Calu3 (cell line): ENCODE data around the gene TIE1. TPM values are rescaled to one million over a fixed set of nuclear protein-coding genes. Genes with fewer than 3 reads are reported as not detected.

ENCODE experiments used
- BruUV-seq: library from RNA; stranded (reverse); fragments of 400-500 nt; replicated peaks from 2 replicates; lab custom pipeline; 2021; lab: Mats Ljungman, UMichigan
- CTCF ChIA-PET: fragments of 300-600 bp; sonication (Branson Sonifier 250); formaldehyde crosslinking; loops from one replicate; lab custom pipeline; 2022; ENCODE audit warnings: antibody characterized with exemption; lab: Charles Lee
- DNase-seq: peaks from one replicate; pipeline ENCODE4 v3.0.0; 2022
- H3K27ac Mint-ChIP-seq: one replicate; pipeline ENCODE4 v1.8.0; 2022; ENCODE audit warnings: mixed read lengths; ENCODE audit not compliant: unreplicated experiment
- H3K27me3 Mint-ChIP-seq: one replicate; pipeline ENCODE4 v1.8.0; 2022; ENCODE audit warnings: mixed read lengths; ENCODE audit not compliant: unreplicated experiment
- H3K36me3 Mint-ChIP-seq: one replicate; pipeline ENCODE4 v1.8.0; 2022; ENCODE audit warnings: mild to moderate bottlenecking, moderate library complexity, mixed read lengths; ENCODE audit not compliant: insufficient read depth, unreplicated experiment
- H3K4me1 Mint-ChIP-seq: one replicate; pipeline ENCODE4 v1.8.0; 2022; ENCODE audit warnings: mild to moderate bottlenecking, low read depth, mixed read lengths; ENCODE audit not compliant: unreplicated experiment
- H3K4me3 Mint-ChIP-seq: one replicate; pipeline ENCODE4 v1.8.0; 2022; ENCODE audit warnings: mild to moderate bottlenecking, low read depth, moderate library complexity, mixed read lengths; ENCODE audit not compliant: unreplicated experiment
- H3K9me3 Mint-ChIP-seq: one replicate; pipeline ENCODE4 v1.8.0; 2022; ENCODE audit warnings: low read depth, mixed read lengths; ENCODE audit not compliant: unreplicated experiment
- CTCF ChIP-seq: fragments of 200-600 bp; IDR thresholded peaks from one replicate; pipeline ENCODE4 v1.8.0; 2022; ENCODE audit warnings: antibody characterized with exemption; ENCODE audit not compliant: unreplicated experiment
- intact Hi-C: fragments of 100-400 bp; cut with micrococcal nuclease; formaldehyde crosslinking; loops from one replicate; pipeline ENCODE4 v1.10.0; 2022; ENCODE audit not compliant: unreplicated experiment
- total RNA-seq: library from RNA; stranded (reverse); gene quantifications from 2 replicates; pipeline ENCODE4 v1.2.3, GENCODE V29; 2022

Gene TIE1
- total RNA-seq, 1 experiment from 2014 or later = not detected

- Mint-ChIP-seq H3K4me1 (no peaks in the 10 kb centered on the region), H3K36me3 (peaks cover 32% of the 10 kb centered on the region), H3K9me3 (no peaks in the 10 kb centered on the region), H3K27ac (no peak overlapping the region), H3K27me3 (no peaks in the 10 kb centered on the region), H3K4me3 (no peak overlapping the region)
- intact Hi-C loops = no loop called here
- no peak for TF ChIP-seq CTCF
- no peak for DNase-seq
- no TSS peak for BruUV-seq
- CTCF ChIA-PET = interaction anchor here (0.8 to 1.2 kb wide), 2 partner anchors 8 to 32 kb away, joined by 3 read pairs; partner anchors contain the start of gene C1orf210
Measured at GRCh38 chr1:43277116-43277876, 23.5 kb upstream of the TIE1 start.

GRCh38 chr1:43279161-43279560, 21.6 kb upstream of the TIE1 start:
- TF ChIP-seq CTCF = no peak
- CTCF ChIA-PET = no interaction called here
- H3K4me3 Mint-ChIP-seq = no peak overlapping the region
- H3K36me3 Mint-ChIP-seq = peaks cover 27% of the 10 kb centered on the region
- intact Hi-C loops = no loop called here
- DNase-seq = no peak
- peaks cover 5% of the 10 kb centered on the region for H3K4me1 Mint-ChIP-seq
- no TSS peak for BruUV-seq
- no peaks in the 10 kb centered on the region for H3K27me3 Mint-ChIP-seq
- no peaks in the 10 kb centered on the region for H3K9me3 Mint-ChIP-seq
- H3K27ac Mint-ChIP-seq = no peak overlapping the region

GRCh38 chr1:43279666-43280065, 21.1 kb upstream of the TIE1 start:
- Mint-ChIP-seq H3K27ac (no peak overlapping the region), H3K27me3 (no peaks in the 10 kb centered on the region), H3K4me1 (peaks cover 10% of the 10 kb centered on the region), H3K9me3 (no peaks in the 10 kb centered on the region), H3K4me3 (no peak overlapping the region), H3K36me3 (peaks cover 27% of the 10 kb centered on the region)
- CTCF ChIA-PET = no interaction called here
- BruUV-seq = no TSS peak
- no peak for DNase-seq
- intact Hi-C loops = no loop called here
- TF ChIP-seq CTCF = no peak

- Mint-ChIP-seq H3K27ac (no peak overlapping the region), H3K36me3 (peaks cover 31% of the 10 kb centered on the region), H3K27me3 (no peaks in the 10 kb centered on the region), H3K4me1 (peaks cover 21% of the 10 kb centered on the region), H3K9me3 (no peaks in the 10 kb centered on the region), H3K4me3 (no peak overlapping the region)
- CTCF ChIA-PET = interaction anchor here (0.6 kb wide), 1 partner anchor 108 kb away, joined by 6 read pairs; no protein-coding TSS in a partner anchor
- BruUV-seq = no TSS peak
- no peak for DNase-seq
- intact Hi-C loops = no loop called here
- no peak for TF ChIP-seq CTCF
Measured at GRCh38 chr1:43280692-43281091, 20.1 kb upstream of the TIE1 start.
